Caco-2 (cell line): ENCODE results near the gene TMEM154. TPM values are rescaled to one million over a fixed set of nuclear protein-coding genes. Genes with fewer than 3 reads are reported as not detected.

ENCODE experiments used
- BruUV-seq: library from RNA; stranded (reverse); fragments of 400-500 nt; replicated peaks from 2 replicates; lab custom pipeline; 2021; lab: Mats Ljungman, UMichigan
- CTCF ChIA-PET: fragments of 300-600 bp; sonication (Branson Sonifier 250); formaldehyde crosslinking; loops from one replicate; lab custom pipeline; 2022; ENCODE audit warnings: antibody characterized with exemption; lab: Charles Lee
- POLR2A ChIA-PET: fragments of 300-600 bp; sonication (Branson Sonifier 250); formaldehyde crosslinking; loops from one replicate; lab custom pipeline; 2022; ENCODE audit warnings: antibody characterized with exemption; lab: Charles Lee
- DNase-seq, 2 experiments: peaks; one replicate each; pipeline versions ENCODE4 v3.0.0 to v3.0.0-alpha.2; 2020 to 2022
- H3K27me3 ChIP-seq: replicated peaks from 2 replicates; pipeline ENCODE4 v1.6.0; 2011; ENCODE audit warnings: low read length; ENCODE audit not compliant: control insufficient read depth, insufficient read depth
- H3K36me3 ChIP-seq: 2 replicates; pipeline ENCODE4 v1.5.1; 2011; ENCODE audit warnings: low read length; ENCODE audit not compliant: control insufficient read depth, insufficient read depth
- H3K4me1 ChIP-seq: fragments of 250-450 bp; sonication (Bioruptor Pico); 2 replicates; pipeline ENCODE4 v1.5.1; 2020; ENCODE audit warnings: mild to moderate bottlenecking
- H3K4me3 ChIP-seq: 2 replicates; pipeline ENCODE4 v1.5.1; 2011; ENCODE audit warnings: low read depth, mild to moderate bottlenecking, control low read depth, low read length
- H3K9me3 ChIP-seq: fragments of 250-450 bp; sonication (Bioruptor Pico); 2 replicates; pipeline ENCODE4 v1.5.1; 2020; ENCODE audit warnings: mild to moderate bottlenecking, moderate library complexity
- H3K27ac Mint-ChIP-seq: one replicate; pipeline ENCODE4 v1.8.0; 2022; ENCODE audit warnings: mixed read lengths; ENCODE audit not compliant: unreplicated experiment
- H3K27me3 Mint-ChIP-seq: one replicate; pipeline ENCODE4 v1.8.0; 2022; ENCODE audit warnings: mixed read lengths; ENCODE audit not compliant: insufficient read depth, unreplicated experiment
- H3K36me3 Mint-ChIP-seq: one replicate; pipeline ENCODE4 v1.8.0; 2022; ENCODE audit warnings: mild to moderate bottlenecking, mixed read lengths; ENCODE audit not compliant: insufficient read depth, unreplicated experiment
- H3K4me1 Mint-ChIP-seq: one replicate; pipeline ENCODE4 v1.8.0; 2022; ENCODE audit warnings: low read depth, mixed read lengths; ENCODE audit not compliant: unreplicated experiment
- H3K4me3 Mint-ChIP-seq: one replicate; pipeline ENCODE4 v1.8.0; 2022; ENCODE audit warnings: mild to moderate bottlenecking, moderate library complexity, mixed read lengths; ENCODE audit not compliant: unreplicated experiment
- H3K9me3 Mint-ChIP-seq: one replicate; pipeline ENCODE4 v1.8.0; 2022; ENCODE audit warnings: mixed read lengths; ENCODE audit not compliant: unreplicated experiment
- intact Hi-C: fragments of 100-400 bp; cut with micrococcal nuclease; formaldehyde crosslinking; loops from one replicate; pipeline ENCODE4 v1.10.0; 2022; ENCODE audit not compliant: unreplicated experiment
- total RNA-seq: library from RNA; stranded (reverse); gene quantifications from 2 replicates; pipeline ENCODE4 v1.2.3, GENCODE V29; 2022
- TF ChIP-seq, protein P1 (sequence below), 2 experiments: fragments of 200-600 bp in 1 of 2; IDR thresholded peaks; 1 replicate in 1 of 2; 2 replicates in 1 of 2; pipeline versions ENCODE4 v1.5.1 to v1.8.0; 2011 to 2022; ENCODE audit warnings: antibody characterized with exemption in 1 of 2, control low read depth in 1 of 2, inconsistent platforms in 1 of 2, low read depth in 1 of 2, low read length in 1 of 2, mild to moderate bottlenecking in 1 of 2, moderate library complexity in 1 of 2; ENCODE audit not compliant: insufficient read depth in 1 of 2, severe bottlenecking in 1 of 2, unreplicated experiment in 1 of 2

TMEM154 gene
- total RNA-seq, 1 experiment from 2014 or later, result 4.6 TPM

DNA sequence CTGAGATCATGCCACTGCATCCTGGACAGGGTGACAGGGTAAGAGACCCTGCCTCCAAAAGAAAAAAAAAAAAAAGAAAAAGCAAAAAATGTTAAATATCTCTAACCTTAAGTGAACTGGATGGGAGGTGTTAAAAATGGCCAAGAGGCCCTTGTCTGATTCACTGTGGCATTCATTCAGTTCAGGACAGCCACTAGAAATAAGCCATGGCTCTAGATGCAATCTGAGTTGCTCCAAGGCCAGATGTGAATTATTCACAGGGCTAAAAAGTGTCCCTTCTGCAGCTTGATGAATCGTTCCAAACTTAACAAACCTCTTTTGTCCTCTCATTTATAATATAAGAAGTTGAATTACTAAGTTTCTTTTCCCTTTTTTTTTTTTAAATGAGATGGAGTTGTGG lies 80.2 kb downstream of the TMEM154 start:
- Mint-ChIP-seq H3K4me1 (no peaks in the 10 kb centered on the region), H3K27me3 (no peaks in the 10 kb centered on the region), H3K27ac (no peak overlapping the region), H3K4me3 (no peak overlapping the region), H3K36me3 (no peaks in the 10 kb centered on the region), H3K9me3 (peaks cover 9% of the 10 kb centered on the region)
- Histone ChIP-seq H3K27me3 (no peaks in the 10 kb centered on the region), H3K4me1 (no peaks in the 10 kb centered on the region), H3K9me3 (no peaks in the 10 kb centered on the region), H3K4me3 (no peak overlapping the region), H3K36me3 (no peaks in the 10 kb centered on the region)
- no TSS peak for BruUV-seq
- no peak for DNase-seq
- TF ChIP-seq, protein P1, sequence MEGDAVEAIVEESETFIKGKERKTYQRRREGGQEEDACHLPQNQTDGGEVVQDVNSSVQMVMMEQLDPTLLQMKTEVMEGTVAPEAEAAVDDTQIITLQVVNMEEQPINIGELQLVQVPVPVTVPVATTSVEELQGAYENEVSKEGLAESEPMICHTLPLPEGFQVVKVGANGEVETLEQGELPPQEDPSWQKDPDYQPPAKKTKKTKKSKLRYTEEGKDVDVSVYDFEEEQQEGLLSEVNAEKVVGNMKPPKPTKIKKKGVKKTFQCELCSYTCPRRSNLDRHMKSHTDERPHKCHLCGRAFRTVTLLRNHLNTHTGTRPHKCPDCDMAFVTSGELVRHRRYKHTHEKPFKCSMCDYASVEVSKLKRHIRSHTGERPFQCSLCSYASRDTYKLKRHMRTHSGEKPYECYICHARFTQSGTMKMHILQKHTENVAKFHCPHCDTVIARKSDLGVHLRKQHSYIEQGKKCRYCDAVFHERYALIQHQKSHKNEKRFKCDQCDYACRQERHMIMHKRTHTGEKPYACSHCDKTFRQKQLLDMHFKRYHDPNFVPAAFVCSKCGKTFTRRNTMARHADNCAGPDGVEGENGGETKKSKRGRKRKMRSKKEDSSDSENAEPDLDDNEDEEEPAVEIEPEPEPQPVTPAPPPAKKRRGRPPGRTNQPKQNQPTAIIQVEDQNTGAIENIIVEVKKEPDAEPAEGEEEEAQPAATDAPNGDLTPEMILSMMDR (IDR thresholded peaks at IDR 0.05; ENCODE audit: insufficient read depth in 1 of 2, low read depth in 1 of 2, low read length in 1 of 2, severe bottlenecking in 1 of 2, unreplicated experiment in 1 of 2), result no peak
- POLR2A ChIA-PET, result no interaction called here
- CTCF ChIA-PET, result no interaction called here
- intact Hi-C loops, result no loop called here

DNA sequence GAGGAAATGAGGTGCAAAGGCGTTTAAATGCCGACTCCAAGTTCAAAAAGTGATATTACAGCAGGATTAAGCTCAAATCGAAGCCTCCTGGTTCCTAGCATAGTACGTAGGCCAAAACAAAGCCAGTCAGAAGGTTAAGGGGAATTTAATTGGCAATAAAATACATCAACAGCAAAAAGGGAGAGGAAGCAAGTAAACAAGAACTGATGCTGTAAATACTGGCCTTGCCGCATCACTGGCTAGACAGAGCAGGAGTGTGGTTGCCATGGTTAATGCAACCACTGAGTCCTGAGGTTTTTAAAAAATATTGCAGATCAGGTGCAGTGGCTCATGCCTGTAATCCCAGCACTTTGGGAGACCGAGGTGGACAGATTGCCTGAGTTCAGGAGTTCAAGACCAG lies 80.7 kb downstream of the TMEM154 start:
- Mint-ChIP-seq H3K4me1 (no peaks in the 10 kb centered on the region), H3K27me3 (no peaks in the 10 kb centered on the region), H3K9me3 (peaks cover 8% of the 10 kb centered on the region), H3K4me3 (no peak overlapping the region), H3K36me3 (no peaks in the 10 kb centered on the region), H3K27ac (no peak overlapping the region)
- Histone ChIP-seq H3K4me1 (no peaks in the 10 kb centered on the region), H3K27me3 (no peaks in the 10 kb centered on the region), H3K36me3 (no peaks in the 10 kb centered on the region), H3K4me3 (no peak overlapping the region), H3K9me3 (no peaks in the 10 kb centered on the region)
- no peak for DNase-seq
- ChIA-PET POLR2A (no interaction called here), CTCF (no interaction called here)
- intact Hi-C loops, result no loop called here
- TF ChIP-seq, protein P1 (IDR thresholded peaks at IDR 0.05; ENCODE audit: insufficient read depth in 1 of 2, low read depth in 1 of 2, low read length in 1 of 2, severe bottlenecking in 1 of 2, unreplicated experiment in 1 of 2), result no peak
- BruUV-seq, result no TSS peak

DNA sequence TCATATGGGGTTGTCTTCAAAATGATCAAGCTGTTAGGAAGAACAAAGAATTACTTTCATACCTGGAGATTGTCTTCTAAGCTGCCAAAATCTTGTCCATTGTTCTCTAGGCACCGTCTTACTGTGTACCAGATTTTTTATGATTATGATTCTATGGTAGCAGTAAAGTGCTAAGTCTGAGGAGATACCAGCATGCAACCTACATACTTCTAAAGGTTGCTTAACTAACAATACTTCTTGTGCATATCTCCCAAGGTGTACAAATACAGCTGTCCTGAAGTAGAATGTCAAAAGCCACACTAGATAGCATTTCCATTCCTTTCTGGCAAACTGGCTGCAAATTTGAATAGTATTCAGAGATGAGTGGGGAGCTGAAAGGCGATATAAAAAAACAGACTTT lies 81.3 kb downstream of the TMEM154 start:
- H3K4me1 ChIP-seq, result no peaks in the 10 kb centered on the region
- no TSS peak for BruUV-seq
- no peak for DNase-seq
- Mint-ChIP-seq H3K4me1 (no peaks in the 10 kb centered on the region), H3K27me3 (no peaks in the 10 kb centered on the region), H3K27ac (no peak overlapping the region), H3K4me3 (no peak overlapping the region), H3K36me3 (no peaks in the 10 kb centered on the region), H3K9me3 (peaks cover 1% of the 10 kb centered on the region)
- H3K9me3 ChIP-seq, result no peaks in the 10 kb centered on the region
- TF ChIP-seq, protein P1 (IDR thresholded peaks at IDR 0.05; ENCODE audit: insufficient read depth in 1 of 2, low read depth in 1 of 2, low read length in 1 of 2, severe bottlenecking in 1 of 2, unreplicated experiment in 1 of 2), result no peak
- H3K36me3 ChIP-seq, result no peaks in the 10 kb centered on the region
- ChIA-PET CTCF (interaction anchor here (1.1 kb wide), 1 partner anchor 47 kb away, joined by 3 read pairs; no protein-coding TSS in a partner anchor), POLR2A (no interaction called here)
- no peak overlapping the region for H3K4me3 ChIP-seq
- intact Hi-C loops, result no loop called here
- H3K27me3 ChIP-seq, result no peaks in the 10 kb centered on the region
